CD4-positive, alpha-beta T cell (primary cell): ENCODE results near the gene PGD. TPM values are rescaled to one million over a fixed set of nuclear protein-coding genes. Genes with fewer than 3 reads are reported as not detected.
A peak's percentile ranks its signal among the peaks of the same experiment; 100 is the strongest.

Source experiments
- ATAC-seq: fragments of 200-7000 bp; cut with Tn5 transposase; one replicate; pipeline ENCODE4 v1.10.0; 2022; ENCODE audit warnings: mild to moderate bottlenecking; ENCODE audit not compliant: poor library complexity
- CTCF ChIA-PET: fragments of 350-600 bp; sonication (Branson Sonifier 250); formaldehyde crosslinking; loops from one replicate; lab custom pipeline; 2021; ENCODE audit warnings: antibody characterized with exemption, inconsistent platforms; lab: Charles Lee
- POLR2A ChIA-PET: fragments of 350-600 bp; sonication (Branson Sonifier 250); formaldehyde crosslinking; loops from one replicate; lab custom pipeline; 2021; ENCODE audit warnings: antibody characterized with exemption, inconsistent platforms; lab: Charles Lee
- DNase-seq, 14 experiments: peaks; one replicate each; pipeline ENCODE4 v3.0.0-alpha.2; 2013 to 2020; ENCODE audit warnings: mixed read lengths in 2 of 14
- H3K27ac ChIP-seq, 2 donors: one replicate each; pipeline versions ENCODE4 v1.5.1 to v1.7.0; 2013; ENCODE audit warnings: low read length in 2 of 2, low read depth in 1 of 2, mild to moderate bottlenecking in 1 of 2
- H3K27me3 ChIP-seq, 2 experiments: 1 replicate in 1 of 2; 2 replicates in 1 of 2; pipeline versions ENCODE4 v1.6.1 to v1.7.0; 2013; ENCODE audit warnings: low read length in 2 of 2, control low read depth in 1 of 2, mild to moderate bottlenecking in 1 of 2, moderate library complexity in 1 of 2; ENCODE audit not compliant: insufficient read depth in 2 of 2, control insufficient read depth in 1 of 2
- H3K36me3 ChIP-seq: one replicate; pipeline ENCODE4 v1.6.1; 2013; ENCODE audit warnings: low read length, control low read depth; ENCODE audit not compliant: insufficient read depth
- H3K4me1 ChIP-seq: one replicate; pipeline ENCODE4 v1.6.1; 2013; ENCODE audit warnings: low read length, control low read depth; ENCODE audit not compliant: insufficient read depth
- H3K4me3 ChIP-seq: one replicate; pipeline ENCODE4 v1.5.1; 2013; ENCODE audit warnings: mild to moderate bottlenecking, low read length, moderate library complexity
- H3K9me3 ChIP-seq, 2 experiments: 1 replicate in 1 of 2; 2 replicates in 1 of 2; pipeline versions ENCODE4 v1.6.1 to v1.7.0; 2013; ENCODE audit warnings: low read length in 2 of 2, mild to moderate bottlenecking in 2 of 2, control low read depth in 1 of 2, moderate library complexity in 1 of 2; ENCODE audit not compliant: control insufficient read depth in 1 of 2, insufficient read depth in 1 of 2
- H3K27ac Mint-ChIP-seq: one replicate; pipeline ENCODE4 v1.8.0; 2020; ENCODE audit warnings: mixed read lengths
- H3K27me3 Mint-ChIP-seq: one replicate; pipeline ENCODE4 v1.8.0; 2021; ENCODE audit warnings: mixed read lengths
- H3K36me3 Mint-ChIP-seq: one replicate; pipeline ENCODE4 v1.8.0; 2021; ENCODE audit warnings: low read depth, mixed read lengths
- H3K4me1 Mint-ChIP-seq: one replicate; pipeline ENCODE4 v1.8.0; 2021; ENCODE audit warnings: low read depth, mixed read lengths
- H3K4me3 Mint-ChIP-seq: one replicate; pipeline ENCODE4 v1.8.0; 2020; ENCODE audit warnings: mild to moderate bottlenecking, mixed read lengths
- H3K9me3 Mint-ChIP-seq: one replicate; pipeline ENCODE4 v1.8.0; 2020; ENCODE audit warnings: mixed read lengths
- intact Hi-C, 2 experiments: fragments of 100-400 bp; cut with DNase I in 1 of 2; cut with micrococcal nuclease in 1 of 2; formaldehyde crosslinking; loops; one replicate each; pipeline versions ENCODE4 v1.15.1 to v1.9.0; 2023 to 2025; cut with DNase I, micrococcal nuclease
- total RNA-seq, 174 experiments: library from RNA in 2 of 174; stranded (reverse) in 2 of 174; gene quantifications; one replicate each; pipeline ENCODE4 v1.2.3 and lab custom pipeline; 2021 to 2026
- TF ChIP-seq, protein P1 (sequence below): fragments of 200-600 bp; IDR thresholded peaks from one replicate; pipeline ENCODE4 v1.8.0; 2022; ENCODE audit warnings: antibody characterized with exemption, mild to moderate bottlenecking

The PGD gene
- total RNA-seq, 2 experiments from 2014 or later, result 16.7 to 17.4 TPM

GRCh38 chr1:10432910-10433700 is 34.2 kb downstream of the PGD start:
- H3K27ac ChIP-seq, result no peak overlapping the region
- no peak for DNase-seq
- H3K9me3 Mint-ChIP-seq, result no peaks in the 10 kb centered on the region
- ChIA-PET CTCF (interaction anchor here (1.7 kb wide), 1 partner anchor 62 kb away, joined by 5 read pairs; no protein-coding TSS in a partner anchor), POLR2A (no interaction called here)
- H3K27me3 ChIP-seq, result no peaks in the 10 kb centered on the region
- no peaks in the 10 kb centered on the region for H3K27me3 Mint-ChIP-seq
- TF ChIP-seq, protein P1, sequence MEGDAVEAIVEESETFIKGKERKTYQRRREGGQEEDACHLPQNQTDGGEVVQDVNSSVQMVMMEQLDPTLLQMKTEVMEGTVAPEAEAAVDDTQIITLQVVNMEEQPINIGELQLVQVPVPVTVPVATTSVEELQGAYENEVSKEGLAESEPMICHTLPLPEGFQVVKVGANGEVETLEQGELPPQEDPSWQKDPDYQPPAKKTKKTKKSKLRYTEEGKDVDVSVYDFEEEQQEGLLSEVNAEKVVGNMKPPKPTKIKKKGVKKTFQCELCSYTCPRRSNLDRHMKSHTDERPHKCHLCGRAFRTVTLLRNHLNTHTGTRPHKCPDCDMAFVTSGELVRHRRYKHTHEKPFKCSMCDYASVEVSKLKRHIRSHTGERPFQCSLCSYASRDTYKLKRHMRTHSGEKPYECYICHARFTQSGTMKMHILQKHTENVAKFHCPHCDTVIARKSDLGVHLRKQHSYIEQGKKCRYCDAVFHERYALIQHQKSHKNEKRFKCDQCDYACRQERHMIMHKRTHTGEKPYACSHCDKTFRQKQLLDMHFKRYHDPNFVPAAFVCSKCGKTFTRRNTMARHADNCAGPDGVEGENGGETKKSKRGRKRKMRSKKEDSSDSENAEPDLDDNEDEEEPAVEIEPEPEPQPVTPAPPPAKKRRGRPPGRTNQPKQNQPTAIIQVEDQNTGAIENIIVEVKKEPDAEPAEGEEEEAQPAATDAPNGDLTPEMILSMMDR, result no peak
- H3K36me3 Mint-ChIP-seq, result peaks cover 6% of the 10 kb centered on the region
- ATAC-seq, result no peak
- H3K4me3 ChIP-seq, result no peak overlapping the region
- H3K9me3 ChIP-seq, result no peaks in the 10 kb centered on the region
- H3K36me3 ChIP-seq, result no peaks in the 10 kb centered on the region
- peaks cover 20% of the 10 kb centered on the region for H3K4me1 Mint-ChIP-seq
- intact Hi-C loops, result loop anchor here in 1 of 2 experiments (5.0 kb wide), 1 partner anchor 806 kb away; no protein-coding TSS in a partner anchor
- peak overlapping the region; percentile 56 for H3K4me3 Mint-ChIP-seq
- peaks cover 22% of the 10 kb centered on the region for H3K4me1 ChIP-seq
- peak overlapping the region; percentile 24 for H3K27ac Mint-ChIP-seq

DNA sequence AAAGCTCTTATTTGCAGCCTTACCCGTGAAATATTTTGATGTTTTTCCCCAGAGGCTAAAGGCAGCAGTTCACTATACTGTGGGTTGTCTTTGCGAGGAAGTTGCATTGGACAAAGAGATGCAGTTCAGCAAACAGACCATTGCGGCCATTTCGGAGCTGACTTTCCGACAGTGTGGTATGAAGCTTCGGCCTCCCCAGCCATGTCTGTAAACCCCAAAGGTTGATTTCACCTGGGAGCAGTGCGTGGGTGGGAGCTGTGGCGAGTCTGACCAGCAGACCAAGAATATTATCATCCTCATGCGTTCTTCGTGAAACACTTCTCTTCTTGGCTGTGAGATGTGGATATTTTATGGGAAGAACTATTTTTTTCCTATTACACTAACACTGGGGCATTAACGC is 34.9 kb downstream of the PGD start:
- Mint-ChIP-seq H3K27me3 (no peaks in the 10 kb centered on the region), H3K36me3 (peaks cover 6% of the 10 kb centered on the region), H3K4me1 (peaks cover 18% of the 10 kb centered on the region), H3K9me3 (no peaks in the 10 kb centered on the region), H3K27ac (peak overlapping the region; percentile 24), H3K4me3 (peak overlapping the region; percentile 30)
- CTCF ChIA-PET, result interaction anchor here (1.7 kb wide), 1 partner anchor 61 kb away, joined by 5 read pairs; no protein-coding TSS in a partner anchor
- TF ChIP-seq, protein P1, result no peak
- ATAC-seq (no peak), DNase-seq (no peak)
- Histone ChIP-seq H3K4me3 (no peak overlapping the region), H3K4me1 (peaks cover 17% of the 10 kb centered on the region), H3K27me3 (no peaks in the 10 kb centered on the region), H3K36me3 (no peaks in the 10 kb centered on the region), H3K27ac (no peak overlapping the region), H3K9me3 (no peaks in the 10 kb centered on the region)
- POLR2A ChIA-PET, result interaction anchor here (1.2 kb wide), 1 partner anchor 32 kb away, joined by 3 read pairs; no protein-coding TSS in a partner anchor
- intact Hi-C loops, result loop anchor here in 1 of 2 experiments (5.0 kb wide), 1 partner anchor 806 kb away; no protein-coding TSS in a partner anchor

DNA sequence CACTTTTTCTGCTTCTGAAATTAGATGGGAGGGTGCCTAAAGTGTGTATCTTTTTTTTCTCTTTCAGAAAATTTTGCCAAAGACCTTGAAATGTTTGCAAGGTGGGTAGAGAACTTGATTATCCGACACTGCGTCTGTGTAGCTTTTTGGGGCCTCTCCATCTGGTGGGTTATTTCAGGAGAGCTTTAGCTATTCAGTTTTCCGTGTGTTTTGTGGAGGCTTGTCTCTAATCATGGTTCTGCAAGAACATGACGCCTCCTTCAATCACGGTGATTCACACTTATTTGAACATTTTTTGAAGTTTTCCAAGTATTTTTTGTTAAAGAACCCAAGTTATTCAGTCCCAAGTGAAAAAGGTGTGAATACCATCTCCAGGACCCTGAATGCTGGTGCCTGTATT is 35.7 kb downstream of the PGD start:
- DNase-seq, result no peak
- Mint-ChIP-seq H3K4me1 (peaks cover 17% of the 10 kb centered on the region), H3K27me3 (no peaks in the 10 kb centered on the region), H3K4me3 (no peak overlapping the region), H3K36me3 (peaks cover 6% of the 10 kb centered on the region), H3K27ac (no peak overlapping the region), H3K9me3 (no peaks in the 10 kb centered on the region)
- ATAC-seq, result no peak
- H3K4me1 ChIP-seq, result peaks cover 15% of the 10 kb centered on the region
- no peaks in the 10 kb centered on the region for H3K36me3 ChIP-seq
- H3K4me3 ChIP-seq, result no peak overlapping the region
- TF ChIP-seq, protein P1, result no peak
- ChIA-PET POLR2A (interaction anchor here (1.2 kb wide), 1 partner anchor 31 kb away, joined by 3 read pairs; no protein-coding TSS in a partner anchor), CTCF (no interaction called here)
- H3K9me3 ChIP-seq, result no peaks in the 10 kb centered on the region
- H3K27me3 ChIP-seq, result no peaks in the 10 kb centered on the region
- intact Hi-C loops, result loop anchor here in 1 of 2 experiments (5.0 kb wide), 1 partner anchor 807 kb away; no protein-coding TSS in a partner anchor
- H3K27ac ChIP-seq, result no peak overlapping the region
